HG02970 (cell line): Measurements from ENCODE around the gene SPOCK3.
"Not testable (repeated sequence)": the region's sequence is repeated elsewhere in the genome, so short reads cannot be mapped to it uniquely, and the experiment has no call there.

Source experiments
- ATAC-seq: cut with Tn5 transposase; IDR thresholded peaks from one replicate; pipeline ENCODE4 v1.9.1; 2021; ENCODE audit warnings: mild to moderate bottlenecking, moderate library complexity, moderate number of reproducible peaks; ENCODE audit not compliant: unreplicated experiment, low FRiP score

Gene SPOCK3

DNA sequence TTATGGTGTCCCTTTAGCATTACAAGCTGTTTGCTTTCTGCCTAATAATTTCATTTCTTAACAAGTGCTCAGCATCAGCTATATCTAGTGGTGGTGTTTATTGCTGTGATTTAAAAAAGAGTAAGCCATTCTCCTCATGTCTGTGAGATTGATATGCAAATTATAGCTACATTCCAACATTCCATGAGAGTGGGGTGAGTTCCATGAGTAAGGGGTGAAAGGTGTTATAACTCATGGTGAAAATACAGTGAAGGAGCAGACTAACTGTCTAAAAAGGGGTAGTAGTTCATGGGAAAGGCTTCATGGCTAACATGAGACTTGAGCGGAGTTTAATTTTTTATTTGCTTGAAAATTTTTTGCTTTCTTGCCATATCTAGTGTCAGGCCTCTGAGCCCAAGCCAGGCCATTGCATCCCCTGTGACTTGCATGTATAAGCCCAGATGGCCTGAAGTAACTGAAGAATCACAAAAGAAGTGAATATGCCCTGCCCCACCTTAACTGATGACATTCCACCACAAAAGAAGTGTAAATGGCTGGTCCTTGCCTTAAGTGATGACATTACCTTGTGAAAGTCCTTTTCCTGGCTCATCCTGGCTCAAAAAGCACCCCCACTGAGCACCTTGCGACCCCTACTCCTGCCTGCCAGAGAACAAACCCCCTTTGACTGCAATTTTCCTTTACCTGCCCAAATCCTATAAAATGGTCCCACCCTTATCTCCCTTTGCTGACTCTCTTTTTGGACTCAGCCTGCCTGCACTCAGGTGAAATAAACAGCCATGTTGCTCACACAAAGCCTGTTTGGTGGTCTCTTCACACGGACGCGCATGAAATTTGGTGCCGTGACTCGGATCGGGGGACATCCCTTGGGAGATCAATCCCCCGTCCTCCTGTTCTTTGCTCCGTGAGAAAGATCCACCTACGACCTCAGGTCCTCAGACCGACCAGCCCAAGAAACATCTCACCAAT, 518.3 kb downstream of the SPOCK3 start:
- not testable (repeated sequence) for ATAC-seq

DNA sequence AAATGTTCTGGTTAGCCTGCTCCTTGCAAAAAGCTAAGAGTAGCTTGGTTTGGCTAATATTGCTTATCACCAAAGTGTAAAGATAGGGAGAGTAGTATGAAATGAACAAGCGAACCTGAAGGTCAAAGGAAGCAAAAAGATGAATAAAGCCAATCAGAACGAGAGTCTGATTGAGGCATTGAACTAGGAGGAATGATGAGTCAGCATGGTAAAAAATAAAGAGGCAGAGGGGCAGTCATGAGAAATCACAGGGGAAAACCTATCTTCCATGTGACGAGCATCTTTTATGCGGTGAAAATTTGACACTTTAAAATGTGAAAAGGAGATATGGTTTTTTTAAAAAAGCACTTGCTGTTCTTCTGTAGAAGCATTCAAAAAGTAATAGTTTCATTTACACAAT, 533.7 kb downstream of the SPOCK3 start:
- ATAC-seq = no peak

DNA sequence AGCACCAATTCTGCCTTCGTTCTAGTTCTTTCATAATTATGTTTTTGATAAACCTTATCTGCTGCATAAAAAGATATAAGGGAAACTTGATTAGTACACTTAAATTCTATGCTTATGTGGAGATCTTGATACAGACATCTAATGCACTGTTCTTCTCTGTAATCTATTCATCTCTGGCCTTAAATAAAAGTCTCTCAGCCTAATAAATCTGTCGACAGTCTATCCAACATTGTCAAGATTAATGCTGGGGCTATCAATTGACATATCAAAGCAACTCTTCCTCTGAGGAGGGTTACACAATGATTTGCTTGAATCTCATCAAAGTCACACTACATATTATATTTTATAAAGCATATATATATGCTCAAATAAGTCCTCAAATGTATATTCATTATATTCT, 545.5 kb downstream of the SPOCK3 start:
- no peak for ATAC-seq

DNA sequence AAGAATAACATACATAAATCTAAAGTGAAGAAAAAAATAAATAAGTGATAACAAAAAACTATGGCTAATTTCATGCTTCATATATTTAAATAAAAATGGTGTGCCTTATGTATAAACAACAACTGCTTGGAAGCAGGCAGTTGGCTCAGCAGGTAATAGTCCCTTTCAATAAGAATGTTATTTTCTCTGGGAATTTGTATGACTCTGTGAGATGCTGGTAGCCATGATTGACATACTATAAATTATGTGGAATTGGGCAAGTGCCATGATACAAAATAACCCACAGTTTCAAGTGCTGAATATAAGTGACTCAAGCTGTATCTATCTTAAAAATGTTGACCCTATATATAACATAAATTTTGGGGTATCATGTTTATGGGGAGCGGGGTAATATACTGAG, 546.5 kb downstream of the SPOCK3 start:
- no peak for ATAC-seq
